GM12878 (cell line): ENCODE measurements around the gene GCNT2.

ENCODE experiments used
- HDGF ChIP-seq: fragments of 450-650 bp; IDR thresholded peaks from 2 replicates; pipeline ENCODE4 v1.6.1; 2016; ENCODE audit warnings: antibody characterized with exemption
- KAT2A ChIP-seq: conservative IDR thresholded peaks from 2 replicates; pipeline ENCODE4 v1.6.1; 2011; ENCODE audit warnings: low read depth, low read length; ENCODE audit not compliant: control insufficient read depth
- POLR2A ChIP-seq: IDR thresholded peaks from 2 replicates; pipeline ENCODE4 v1.6.1; 2011; ENCODE audit warnings: low read depth, mild to moderate bottlenecking, low read length
- RFX5 ChIP-seq: IDR thresholded peaks from 2 replicates; pipeline ENCODE4 v1.6.1; 2011; ENCODE audit warnings: low read depth, low read length, improper control_type of control experiment
- SP1 ChIP-seq: IDR thresholded peaks from one replicate; pipeline ENCODE4 v1.6.1; 2011; ENCODE audit warnings: low read depth, low read length
- YY1 ChIP-seq: IDR thresholded peaks from 2 replicates; pipeline ENCODE4 v1.6.1; 2011; ENCODE audit warnings: low read depth, mild to moderate bottlenecking, low read length
- ZNF274 ChIP-seq: IDR thresholded peaks from one replicate; pipeline ENCODE4 v1.8.0; 2011; ENCODE audit not compliant: insufficient read length, insufficient read depth
- ZNF384 ChIP-seq: IDR thresholded peaks from 2 replicates; pipeline ENCODE4 v1.6.1; 2012; ENCODE audit warnings: low read depth, mild to moderate bottlenecking, low read length, improper control_type of control experiment, borderline replicate concordance
- ZNF592 ChIP-seq: fragments of 450-650 bp; IDR thresholded peaks from 2 replicates; pipeline ENCODE4 v1.6.1; 2017; ENCODE audit warnings: mild to moderate bottlenecking, moderate library complexity
- ZSCAN29 ChIP-seq: fragments of 450-650 bp; IDR thresholded peaks from 2 replicates; pipeline ENCODE4 v1.6.1; 2017; ENCODE audit warnings: mild to moderate bottlenecking, moderate library complexity
- TF ChIP-seq, protein P1 (sequence below), 3 experiments: IDR thresholded peaks in 2 of 3; conservative IDR thresholded peaks in 1 of 3; 2 replicates each; pipeline ENCODE4 v1.5.1; 2011; ENCODE audit warnings: low read depth in 3 of 3, low read length in 3 of 3, mild to moderate bottlenecking in 3 of 3, control low read depth in 2 of 3, moderate library complexity in 2 of 3, inconsistent platforms in 1 of 3, mixed read lengths in 1 of 3; ENCODE audit not compliant: control insufficient read depth in 2 of 3, insufficient read depth in 1 of 3; ENCODE audit errors: extremely low read depth in 1 of 3
- TF ChIP-seq, protein P2 (sequence below): fragments of 450-650 bp; IDR thresholded peaks from 2 replicates; pipeline ENCODE4 v1.6.1; 2017; ENCODE audit warnings: mild to moderate bottlenecking
- TF ChIP-seq, protein P3 (sequence below): IDR thresholded peaks from 2 replicates; pipeline ENCODE4 v1.6.1; 2011; ENCODE audit warnings: borderline replicate concordance, low read depth, mild to moderate bottlenecking, moderate library complexity, mixed read lengths, low read length; ENCODE audit not compliant: insufficient read depth; ENCODE audit errors: extremely low read length

DNA sequence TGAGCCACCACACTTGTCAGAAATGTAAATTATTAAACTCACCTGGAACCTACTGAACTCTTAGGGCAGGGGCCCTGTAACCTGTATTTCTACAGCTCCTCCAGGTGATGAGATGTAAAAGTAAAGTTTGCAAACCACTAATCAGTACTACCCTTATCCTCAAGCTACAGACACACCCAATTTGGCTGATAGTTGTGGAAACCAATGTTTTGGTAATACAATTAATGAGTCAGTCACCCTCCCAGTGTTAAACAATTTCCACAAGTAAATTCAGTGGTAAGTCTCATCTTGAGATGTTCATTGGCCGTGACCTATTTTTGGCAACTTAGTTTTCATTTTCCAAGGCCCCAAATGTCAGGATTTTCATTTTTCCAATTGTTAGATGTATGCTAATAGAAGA, 29.6 kb downstream of the GCNT2 start:
- no peak for TF ChIP-seq ZNF592
- TF ChIP-seq POLR2A, result no peak
- TF ChIP-seq, protein P1, sequence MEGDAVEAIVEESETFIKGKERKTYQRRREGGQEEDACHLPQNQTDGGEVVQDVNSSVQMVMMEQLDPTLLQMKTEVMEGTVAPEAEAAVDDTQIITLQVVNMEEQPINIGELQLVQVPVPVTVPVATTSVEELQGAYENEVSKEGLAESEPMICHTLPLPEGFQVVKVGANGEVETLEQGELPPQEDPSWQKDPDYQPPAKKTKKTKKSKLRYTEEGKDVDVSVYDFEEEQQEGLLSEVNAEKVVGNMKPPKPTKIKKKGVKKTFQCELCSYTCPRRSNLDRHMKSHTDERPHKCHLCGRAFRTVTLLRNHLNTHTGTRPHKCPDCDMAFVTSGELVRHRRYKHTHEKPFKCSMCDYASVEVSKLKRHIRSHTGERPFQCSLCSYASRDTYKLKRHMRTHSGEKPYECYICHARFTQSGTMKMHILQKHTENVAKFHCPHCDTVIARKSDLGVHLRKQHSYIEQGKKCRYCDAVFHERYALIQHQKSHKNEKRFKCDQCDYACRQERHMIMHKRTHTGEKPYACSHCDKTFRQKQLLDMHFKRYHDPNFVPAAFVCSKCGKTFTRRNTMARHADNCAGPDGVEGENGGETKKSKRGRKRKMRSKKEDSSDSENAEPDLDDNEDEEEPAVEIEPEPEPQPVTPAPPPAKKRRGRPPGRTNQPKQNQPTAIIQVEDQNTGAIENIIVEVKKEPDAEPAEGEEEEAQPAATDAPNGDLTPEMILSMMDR (IDR thresholded peaks at IDR 0.05 in 2 of 3, conservative IDR thresholded peaks at IDR 0.05 in 1 of 3; ENCODE audit: control insufficient read depth in 2 of 3, extremely low read depth in 1 of 3, insufficient read depth in 1 of 3, low read depth in 3 of 3, low read length in 3 of 3), result no peak
- TF ChIP-seq SP1, result no peak
- TF ChIP-seq, protein P2, sequence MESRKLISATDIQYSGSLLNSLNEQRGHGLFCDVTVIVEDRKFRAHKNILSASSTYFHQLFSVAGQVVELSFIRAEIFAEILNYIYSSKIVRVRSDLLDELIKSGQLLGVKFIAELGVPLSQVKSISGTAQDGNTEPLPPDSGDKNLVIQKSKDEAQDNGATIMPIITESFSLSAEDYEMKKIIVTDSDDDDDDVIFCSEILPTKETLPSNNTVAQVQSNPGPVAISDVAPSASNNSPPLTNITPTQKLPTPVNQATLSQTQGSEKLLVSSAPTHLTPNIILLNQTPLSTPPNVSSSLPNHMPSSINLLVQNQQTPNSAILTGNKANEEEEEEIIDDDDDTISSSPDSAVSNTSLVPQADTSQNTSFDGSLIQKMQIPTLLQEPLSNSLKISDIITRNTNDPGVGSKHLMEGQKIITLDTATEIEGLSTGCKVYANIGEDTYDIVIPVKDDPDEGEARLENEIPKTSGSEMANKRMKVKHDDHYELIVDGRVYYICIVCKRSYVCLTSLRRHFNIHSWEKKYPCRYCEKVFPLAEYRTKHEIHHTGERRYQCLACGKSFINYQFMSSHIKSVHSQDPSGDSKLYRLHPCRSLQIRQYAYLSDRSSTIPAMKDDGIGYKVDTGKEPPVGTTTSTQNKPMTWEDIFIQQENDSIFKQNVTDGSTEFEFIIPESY, result no peak
- TF ChIP-seq YY1, result no peak
- no peak for TF ChIP-seq ZNF274
- TF ChIP-seq ZSCAN29, result no peak
- TF ChIP-seq, protein P3, sequence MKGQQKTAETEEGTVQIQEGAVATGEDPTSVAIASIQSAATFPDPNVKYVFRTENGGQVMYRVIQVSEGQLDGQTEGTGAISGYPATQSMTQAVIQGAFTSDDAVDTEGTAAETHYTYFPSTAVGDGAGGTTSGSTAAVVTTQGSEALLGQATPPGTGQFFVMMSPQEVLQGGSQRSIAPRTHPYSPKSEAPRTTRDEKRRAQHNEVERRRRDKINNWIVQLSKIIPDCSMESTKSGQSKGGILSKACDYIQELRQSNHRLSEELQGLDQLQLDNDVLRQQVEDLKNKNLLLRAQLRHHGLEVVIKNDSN, result no peak
- TF ChIP-seq KAT2A, result no peak
- no peak for TF ChIP-seq HDGF
- no peak for TF ChIP-seq ZNF384
- no peak for TF ChIP-seq RFX5
